ENCODE results near the gene MRPS27.

MRPS27 gene

GRCh38 chr5:72319976-72320752 is at the start of gene MRPS27, which contains the start of gene PTCD2:
Gene MRPS27, minus strand, starts transcription at chr5:72320240. Its CDS starts 19 bp downstream, at chr5:72320221.
Gene PTCD2, plus strand, starts transcription at chr5:72320373. Its CDS starts 10 bp downstream, at chr5:72320383.
- H3K4me3 ChIP-seq (ENCODE audit: control insufficient read depth, low read depth, low read length): peak within 1 kb of the TSS; percentile 99
- DNase-seq (ENCODE audit: low read depth): peak; percentile 99
- peak; percentile 11 for TF ChIP-seq CTCF (conservative IDR thresholded peaks at IDR 0.05; ENCODE audit: control insufficient read depth, insufficient read depth, low read depth, low read length)

- TF ChIP-seq CTCF (conservative IDR thresholded peaks at IDR 0.05; ENCODE audit: control insufficient read depth, insufficient read depth, low read depth, low read length): no peak
- H3K4me3 ChIP-seq (ENCODE audit: control insufficient read depth, low read depth, low read length): no peak overlapping the region
- no peak for DNase-seq (ENCODE audit: low read depth)
These were observed 49.7 kb upstream of the MRPS27 start for GRCh38 chr5:72369711-72370110.

DNA sequence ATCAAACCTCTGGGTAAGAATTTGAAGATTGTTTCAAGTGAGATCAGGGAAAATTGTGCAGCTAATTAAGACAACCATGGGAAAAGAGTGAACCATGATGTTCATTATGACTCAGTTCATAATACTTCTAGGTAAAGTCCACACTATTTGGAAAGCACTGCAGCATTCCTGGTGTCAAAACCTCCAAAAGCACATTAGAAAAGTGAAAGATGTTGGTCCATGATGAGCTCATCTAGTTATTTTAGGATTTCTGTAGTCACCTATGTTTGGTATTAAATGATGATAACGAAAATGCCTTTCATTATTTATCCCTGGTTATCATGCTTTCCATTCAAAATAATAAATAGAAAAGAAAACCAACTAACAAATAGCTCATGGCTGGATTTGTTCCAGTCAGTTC is 49.3 kb upstream of the MRPS27 start:
- no peak for TF ChIP-seq CTCF (conservative IDR thresholded peaks at IDR 0.05; ENCODE audit: control insufficient read depth, insufficient read depth, low read depth, low read length)
- H3K4me3 ChIP-seq (ENCODE audit: control insufficient read depth, low read depth, low read length): no peak overlapping the region
- no peak for DNase-seq (ENCODE audit: low read depth)

DNA sequence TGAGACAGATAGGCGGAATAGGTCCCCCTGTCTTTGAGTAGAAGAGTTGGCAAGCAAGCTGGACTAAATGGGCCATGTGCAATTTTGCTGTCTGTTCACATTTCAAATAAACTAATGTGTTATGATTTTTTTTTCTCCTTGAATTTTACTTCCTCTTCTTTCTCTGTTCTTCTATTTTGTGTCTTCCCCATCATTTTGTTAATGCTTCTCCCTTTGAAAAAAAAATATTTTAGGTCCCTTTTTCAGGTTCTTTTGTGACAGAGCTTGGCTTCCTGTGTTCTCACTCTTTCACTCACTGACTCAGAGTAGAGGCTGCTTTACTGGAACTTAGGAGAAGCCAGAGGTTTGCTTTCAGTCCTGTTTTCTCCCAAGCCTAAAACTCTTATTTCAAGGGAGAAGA is 48.2 kb upstream of the MRPS27 start:
- TF ChIP-seq CTCF (conservative IDR thresholded peaks at IDR 0.05; ENCODE audit: control insufficient read depth, insufficient read depth, low read depth, low read length): no peak
- no peak for DNase-seq (ENCODE audit: low read depth)
- no peak overlapping the region for H3K4me3 ChIP-seq (ENCODE audit: control insufficient read depth, low read depth, low read length)

- peak; percentile 82 for TF ChIP-seq CTCF (conservative IDR thresholded peaks at IDR 0.05; ENCODE audit: control insufficient read depth, insufficient read depth, low read depth, low read length)
- no peak overlapping the region for H3K4me3 ChIP-seq (ENCODE audit: control insufficient read depth, low read depth, low read length)
- peak; percentile 79 for DNase-seq (ENCODE audit: low read depth)
These were observed 46.4 kb upstream of the MRPS27 start for GRCh38 chr5:72366324-72366976.

GRCh38 chr5:72364951-72365350 is 44.9 kb upstream of the MRPS27 start:
- no peak for DNase-seq (ENCODE audit: low read depth)
- TF ChIP-seq CTCF (conservative IDR thresholded peaks at IDR 0.05; ENCODE audit: control insufficient read depth, insufficient read depth, low read depth, low read length): no peak
- no peak overlapping the region for H3K4me3 ChIP-seq (ENCODE audit: control insufficient read depth, low read depth, low read length)
